HCT116 (cell line): ENCODE data around the gene TMEM45B. TPM values are rescaled to one million over a fixed set of nuclear protein-coding genes. Genes with fewer than 3 reads are reported as not detected.

ENCODE experiments used
- ATAC-seq: fragments of 200-7000 bp; cut with Tn5 transposase; 2 replicates; pipeline ENCODE4 v1.9.1; 2020; ENCODE audit warnings: mild to moderate bottlenecking, moderate library complexity
- BruUV-seq: library from RNA; stranded (reverse); fragments of 400-500 nt; replicated peaks from 2 replicates; lab custom pipeline; 2021; lab: Mats Ljungman, UMichigan
- CTCF ChIA-PET: fragments of 300-600 bp; sonication (Branson Sonifier 250); formaldehyde crosslinking; loops from one replicate; lab custom pipeline; 2021; ENCODE audit warnings: antibody characterized with exemption; lab: Charles Lee
- POLR2A ChIA-PET: fragments of 300-600, 350-600 bp; sonication (Branson Sonifier 250); formaldehyde crosslinking; loops from one replicate; lab custom pipeline; 2021; ENCODE audit warnings: antibody characterized with exemption; lab: Charles Lee
- RAD21 ChIA-PET, 2 experiments: fragments of 300-600 bp; sonication (Branson Sonifier 250); formaldehyde crosslinking; loops; one replicate each; lab custom pipeline; 2023; ENCODE audit warnings: low total read pairs in 2 of 2; ENCODE audit not compliant: uncharacterized antibody in 2 of 2, unreplicated experiment in 2 of 2, low non-redundant PET in 1 of 2; lab: Charles Lee
- DNase-seq: peaks from one replicate; pipeline ENCODE4 v3.0.0-alpha.2; 2010; ENCODE audit warnings: low read depth, low spot score
- H2AFZ ChIP-seq: fragments of 200-600 bp; shearing (Covaris generic), sonication (generic); 2 replicates; pipeline ENCODE4 v1.6.1; 2017; ENCODE audit warnings: low read depth, mixed run types, mixed read lengths, antibody characterized with exemption, low read length; ENCODE audit not compliant: poor library complexity, severe bottlenecking
- H3K27ac ChIP-seq: 2 replicates; pipeline ENCODE4 v1.5.1; 2012; ENCODE audit warnings: low read depth, low read length
- H3K27me3 ChIP-seq: fragments of 200-600 bp; sonication (generic); 2 replicates; pipeline ENCODE4 v1.6.1; 2016; ENCODE audit warnings: mixed run types, low read length, mixed read lengths; ENCODE audit not compliant: insufficient read depth
- H3K36me3 ChIP-seq, 2 experiments: fragments of 200-500 bp in 1 of 2; fragments of 200-600 bp in 1 of 2; sonication (Bioruptor generic) in 1 of 2; sonication (generic) in 1 of 2; 2 replicates each; pipeline versions ENCODE4 v1.5.1 to v1.6.1; 2014 to 2016; ENCODE audit warnings: low read length in 2 of 2, inconsistent platforms in 1 of 2, mixed read lengths in 1 of 2, mixed run types in 1 of 2; ENCODE audit not compliant: insufficient read depth in 2 of 2, control insufficient read depth in 1 of 2
- H3K4me1 ChIP-seq, 2 experiments: fragments of 200-600 bp in 1 of 2; sonication (generic) in 1 of 2; 2 replicates each; pipeline versions ENCODE4 v1.5.1 to v1.6.1; 2012 to 2017; ENCODE audit warnings: low read length in 2 of 2, inconsistent platforms in 1 of 2, mild to moderate bottlenecking in 1 of 2, mixed read lengths in 1 of 2, mixed run types in 1 of 2, moderate library complexity in 1 of 2; ENCODE audit not compliant: insufficient read depth in 2 of 2, control insufficient read depth in 1 of 2
- H3K4me2 ChIP-seq: fragments of 200-600 bp; sonication (generic); 2 replicates; pipeline ENCODE4 v1.6.1; 2017; ENCODE audit warnings: mixed run types, low read length, mixed read lengths
- H3K4me3 ChIP-seq, 2 experiments: fragments of 200-600 bp in 1 of 2; sonication (generic) in 1 of 2; replicated peaks in 1 of 2; 2 replicates each; pipeline ENCODE4 v1.5.1; 2011 to 2016; ENCODE audit warnings: low read length in 2 of 2, control low read depth in 1 of 2, low read depth in 1 of 2, mild to moderate bottlenecking in 1 of 2, mixed read lengths in 1 of 2, mixed run types in 1 of 2
- H3K79me2 ChIP-seq: fragments of 200-600 bp; sonication (generic); 2 replicates; pipeline ENCODE4 v1.6.1; 2017; ENCODE audit warnings: mild to moderate bottlenecking, mixed run types, low read length, moderate library complexity, mixed read lengths; ENCODE audit not compliant: insufficient read depth
- H3K9ac ChIP-seq: fragments of 200-600 bp; sonication (generic); 2 replicates; pipeline ENCODE4 v1.6.1; 2016; ENCODE audit warnings: low read length, mixed read lengths
- H3K9me2 ChIP-seq: fragments of 200-600 bp; sonication (generic), shearing (Covaris generic); 2 replicates; pipeline ENCODE4 v1.6.1; 2017; ENCODE audit warnings: mixed run types, mild to moderate bottlenecking, moderate library complexity; ENCODE audit not compliant: insufficient read depth
- H3K9me3 ChIP-seq, 2 experiments: fragments of 200-500 bp in 1 of 2; fragments of 200-600 bp in 1 of 2; sonication (Bioruptor generic) in 1 of 2; sonication (generic) in 1 of 2; 2 replicates each; pipeline ENCODE4 v1.6.1; 2014 to 2017; ENCODE audit warnings: low read length in 2 of 2, mixed read lengths in 2 of 2, inconsistent platforms in 1 of 2, low read depth in 1 of 2, mild to moderate bottlenecking in 1 of 2, mixed run types in 1 of 2, moderate library complexity in 1 of 2; ENCODE audit not compliant: control insufficient read depth in 1 of 2, insufficient read depth in 1 of 2
- H4K20me1 ChIP-seq: fragments of 200-600 bp; sonication (generic), shearing (Covaris generic); 2 replicates; pipeline ENCODE4 v1.6.1; 2017; ENCODE audit warnings: mixed run types, mild to moderate bottlenecking, moderate library complexity; ENCODE audit not compliant: insufficient read depth
- CEBPB ChIP-seq: IDR thresholded peaks from 2 replicates; pipeline ENCODE4 v1.6.1; 2012; ENCODE audit warnings: low read depth
- EGR1 ChIP-seq: IDR thresholded peaks from 2 replicates; pipeline ENCODE4 v1.6.1; 2012; ENCODE audit warnings: low read depth
- ELF1 ChIP-seq: IDR thresholded peaks from 2 replicates; pipeline ENCODE4 v1.6.1; 2012; ENCODE audit warnings: low read depth, borderline replicate concordance
- EZH2phosphoT487 ChIP-seq: fragments of 200-600 bp; IDR thresholded peaks from 2 replicates; pipeline ENCODE4 v1.6.1; 2018; ENCODE audit warnings: antibody characterized with exemption, borderline replicate concordance
- FOSL1 ChIP-seq: IDR thresholded peaks from 2 replicates; pipeline ENCODE4 v1.6.1; 2012; ENCODE audit warnings: low read depth
- JUND ChIP-seq: IDR thresholded peaks from 2 replicates; pipeline ENCODE4 v1.6.1; 2012
- POLR2A ChIP-seq: IDR thresholded peaks from 2 replicates; pipeline ENCODE4 v1.7.0; 2011; ENCODE audit warnings: borderline replicate concordance; ENCODE audit not compliant: insufficient read depth, insufficient read length; ENCODE audit errors: extremely low read depth
- SRF ChIP-seq: IDR thresholded peaks from 2 replicates; pipeline ENCODE4 v1.6.1; 2012; ENCODE audit warnings: low read depth
- YY1 ChIP-seq: IDR thresholded peaks from 2 replicates; pipeline ENCODE4 v1.6.1; 2011; ENCODE audit warnings: low read length, low read depth, moderate library complexity, mild to moderate bottlenecking; ENCODE audit not compliant: insufficient replicate concordance; ENCODE audit errors: extremely low read depth
- ZBTB33 ChIP-seq: IDR thresholded peaks from 2 replicates; pipeline ENCODE4 v1.6.1; 2011; ENCODE audit warnings: mild to moderate bottlenecking, low read length, moderate library complexity; ENCODE audit not compliant: insufficient replicate concordance; ENCODE audit errors: extremely low read depth
- ZFX ChIP-seq: fragments of 450-650 bp; IDR thresholded peaks from 2 replicates; pipeline ENCODE4 v1.6.1; 2017
- ZNF274 ChIP-seq: fragments of 200-500 bp; sonication (Bioruptor generic); IDR thresholded peaks from 2 replicates; pipeline ENCODE4 v1.6.1; 2014; ENCODE audit warnings: mild to moderate bottlenecking, low read depth, low read length, inconsistent platforms
- intact Hi-C: fragments of 100-400 bp; cut with micrococcal nuclease; formaldehyde crosslinking; loops from 2 replicates; pipeline ENCODE4 v1.10.0; 2022
- total RNA-seq: library from RNA; stranded (reverse); gene quantifications from one replicate; pipeline ENCODE4 v1.2.1, GENCODE V29; 2021; ENCODE audit not compliant: unreplicated experiment
- TF ChIP-seq, protein P1 (sequence below), 3 experiments: fragments of 200-600 bp in 1 of 3; sonication (generic) in 1 of 3; IDR thresholded peaks in 2 of 3; conservative IDR thresholded peaks in 1 of 3; 2 replicates each; pipeline ENCODE4 v1.5.1; 2012 to 2017; ENCODE audit warnings: low read depth in 2 of 3, low read length in 2 of 3, antibody characterized with exemption in 1 of 3, borderline replicate concordance in 1 of 3, control low read depth in 1 of 3, mild to moderate bottlenecking in 1 of 3, mixed read lengths in 1 of 3, mixed run types in 1 of 3, moderate library complexity in 1 of 3; ENCODE audit not compliant: insufficient read depth in 1 of 3

Gene TMEM45B
- total RNA-seq, 1 experiment from 2014 or later, result not detected

DNA sequence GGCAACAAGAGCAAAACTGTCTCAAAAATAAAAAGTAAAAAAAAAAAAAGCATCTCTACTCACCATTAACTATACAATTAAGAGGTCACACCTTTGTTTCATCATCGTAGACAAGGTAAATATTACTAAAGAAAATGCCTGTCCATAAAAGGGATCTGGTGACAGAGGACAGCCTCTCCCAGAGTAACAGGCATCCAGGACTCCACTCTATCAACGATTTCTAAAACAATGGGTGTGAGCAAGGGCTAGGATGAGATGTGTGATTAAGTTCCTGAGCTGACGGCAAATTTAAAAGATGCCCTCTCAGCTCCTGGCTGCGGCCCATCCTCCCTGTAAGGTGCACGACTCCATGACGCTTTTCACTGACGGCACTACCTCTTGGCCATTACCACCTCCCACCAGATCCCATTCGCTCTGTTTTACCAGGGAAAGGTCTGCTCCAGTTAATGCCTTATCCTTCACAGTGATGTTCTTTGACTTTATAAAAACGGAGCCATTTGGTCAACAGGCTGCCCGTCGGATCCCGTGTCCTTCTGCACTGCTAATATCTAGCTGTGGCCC, 2.3 kb upstream of the TMEM45B start:
- H3K79me2 ChIP-seq, result no peaks in the 10 kb centered on the region
- no peak overlapping the region for H3K9ac ChIP-seq
- intact Hi-C loops, result no loop called here
- no peak overlapping the region for H3K4me2 ChIP-seq
- TF ChIP-seq ZFX (no peak), POLR2A (no peak), ZNF274 (no peak), YY1 (no peak), EZH2phosphoT487 (no peak), ZBTB33 (no peak), FOSL1 (no peak), SRF (no peak), EGR1 (no peak), JUND (no peak), CEBPB (no peak), ELF1 (no peak)
- TF ChIP-seq, protein P1, sequence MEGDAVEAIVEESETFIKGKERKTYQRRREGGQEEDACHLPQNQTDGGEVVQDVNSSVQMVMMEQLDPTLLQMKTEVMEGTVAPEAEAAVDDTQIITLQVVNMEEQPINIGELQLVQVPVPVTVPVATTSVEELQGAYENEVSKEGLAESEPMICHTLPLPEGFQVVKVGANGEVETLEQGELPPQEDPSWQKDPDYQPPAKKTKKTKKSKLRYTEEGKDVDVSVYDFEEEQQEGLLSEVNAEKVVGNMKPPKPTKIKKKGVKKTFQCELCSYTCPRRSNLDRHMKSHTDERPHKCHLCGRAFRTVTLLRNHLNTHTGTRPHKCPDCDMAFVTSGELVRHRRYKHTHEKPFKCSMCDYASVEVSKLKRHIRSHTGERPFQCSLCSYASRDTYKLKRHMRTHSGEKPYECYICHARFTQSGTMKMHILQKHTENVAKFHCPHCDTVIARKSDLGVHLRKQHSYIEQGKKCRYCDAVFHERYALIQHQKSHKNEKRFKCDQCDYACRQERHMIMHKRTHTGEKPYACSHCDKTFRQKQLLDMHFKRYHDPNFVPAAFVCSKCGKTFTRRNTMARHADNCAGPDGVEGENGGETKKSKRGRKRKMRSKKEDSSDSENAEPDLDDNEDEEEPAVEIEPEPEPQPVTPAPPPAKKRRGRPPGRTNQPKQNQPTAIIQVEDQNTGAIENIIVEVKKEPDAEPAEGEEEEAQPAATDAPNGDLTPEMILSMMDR (IDR thresholded peaks at IDR 0.05 in 2 of 3, conservative IDR thresholded peaks at IDR 0.05 in 1 of 3; ENCODE audit: borderline replicate concordance in 1 of 3, insufficient read depth in 1 of 3, low read depth in 2 of 3, low read length in 2 of 3), result no peak
- no peaks in the 10 kb centered on the region for H3K36me3 ChIP-seq
- no peaks in the 10 kb centered on the region for H3K4me1 ChIP-seq
- H3K9me3 ChIP-seq, result no peaks in the 10 kb centered on the region
- ChIA-PET CTCF (no interaction called here), POLR2A (interaction anchor here (1.3 kb wide), 1 partner anchor 15 kb away, joined by 3 read pairs; no protein-coding TSS in a partner anchor), RAD21 (no interaction called here)
- H4K20me1 ChIP-seq, result no peaks in the 10 kb centered on the region
- no peak overlapping the region for H3K4me3 ChIP-seq
- no TSS peak for BruUV-seq
- no peak overlapping the region for H2AFZ ChIP-seq
- ATAC-seq, result no peak
- no peaks in the 10 kb centered on the region for H3K27me3 ChIP-seq
- no peaks in the 10 kb centered on the region for H3K9me2 ChIP-seq
- DNase-seq, result no peak
- no peak overlapping the region for H3K27ac ChIP-seq
